ENCODE data around the gene SLCO4A1. TPM values are rescaled to one million over a fixed set of nuclear protein-coding genes. Genes with fewer than 3 reads are reported as not detected.

Gene SLCO4A1
- total and polyA plus RNA-seq, 2 donors (not counting 1 experiment from before 2014, with no cell fraction given): 2.1 to 79.5 TPM

DNA sequence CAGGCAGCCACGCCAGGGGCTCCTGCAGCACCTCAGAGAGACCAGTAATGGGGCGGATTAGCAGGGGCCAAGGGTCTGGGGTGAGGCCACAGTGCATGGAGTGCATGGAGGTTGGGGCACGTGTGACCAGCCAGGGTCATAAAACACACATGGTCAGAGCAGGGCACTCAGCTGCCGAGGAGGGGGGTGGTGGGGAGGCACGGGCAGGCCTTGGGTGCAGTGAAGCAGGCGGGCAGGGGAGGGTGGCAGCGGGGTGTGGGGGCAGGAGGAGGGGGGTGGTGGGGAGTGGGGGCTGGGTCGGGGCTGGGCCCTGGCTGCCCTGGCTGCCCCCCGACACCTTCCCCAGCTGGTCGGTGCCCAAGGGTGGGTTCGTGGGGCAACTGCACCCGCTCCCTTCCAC is 42.7 kb downstream of the SLCO4A1 start:
- peaks cover 3% of the 10 kb centered on the region for H3K9me3 Mint-ChIP-seq (ENCODE audit: insufficient read depth)
- ATAC-seq (ENCODE audit: low read depth) (no peak), DNase-seq (no peak)
- WGBS (ENCODE audit: insufficient coverage): 93% methylated on average over 6 of the region's 12 CpGs
- H3K27ac Mint-ChIP-seq: no peak overlapping the region
- no peaks in the 10 kb centered on the region for H3K36me3 ChIP-seq (replicated peaks in 1 of 2; ENCODE audit: control extremely low read depth in 1 of 2, control insufficient read depth in 1 of 2, extremely low read depth in 1 of 2, insufficient read depth in 2 of 2, low read length in 1 of 2)
- H3K4me1 Mint-ChIP-seq: peaks cover 7% of the 10 kb centered on the region
- peaks cover 6 to 10% of the 10 kb centered on the region in 2 donors for H3K4me1 ChIP-seq (ENCODE audit: control insufficient read depth in 2 of 2, insufficient read depth in 2 of 2, low read length in 2 of 2)
- no peaks in the 10 kb centered on the region for H4K20me1 ChIP-seq (ENCODE audit: control insufficient read depth, insufficient read depth, low read length, poor library complexity, severe bottlenecking)
- H2AFZ ChIP-seq (ENCODE audit: insufficient read depth, low read depth, low read length, poor library complexity, severe bottlenecking): no peak overlapping the region
- no peaks in the 10 kb centered on the region for H3K79me2 ChIP-seq (ENCODE audit: control insufficient read depth, insufficient read depth, low read length)
- POLR2A ChIA-PET: no interaction called here
- CTCF ChIA-PET: interaction anchor here (1.4 kb wide), 1 partner anchor 68 kb away, joined by 4 read pairs; no protein-coding TSS in a partner anchor
- H3K27ac ChIP-seq (ENCODE audit: low read length in 2 of 2): no peak overlapping the region
- H3K4me3 Mint-ChIP-seq: no peak overlapping the region
- no peak overlapping the region for H3K4me3 ChIP-seq (ENCODE audit: control extremely low read depth in 1 of 5, extremely low read depth in 1 of 5, insufficient read depth in 1 of 5, low read depth in 2 of 5, low read length in 4 of 5)
- peaks cover 0 to 9% (median 3%) of the 10 kb centered on the region in 4 experiments for H3K27me3 ChIP-seq (replicated peaks in 1 of 4; ENCODE audit: control extremely low read depth in 1 of 4, control insufficient read depth in 3 of 4, insufficient read depth in 4 of 4, low read length in 3 of 4)
- H3K27me3 Mint-ChIP-seq: peaks cover 14% of the 10 kb centered on the region
- peaks cover 0 to 2% (median 0%) of the 10 kb centered on the region in 3 donors for H3K9me3 ChIP-seq (ENCODE audit: control extremely low read depth in 1 of 3, control insufficient read depth in 2 of 3, insufficient read depth in 1 of 3, low read length in 2 of 3)
- H3K9ac ChIP-seq (ENCODE audit: low read length): no peak overlapping the region
- TF ChIP-seq EZH2 (IDR thresholded peaks at IDR 0.05; ENCODE audit: borderline replicate concordance, insufficient read depth, low read depth, low read length, poor library complexity, severe bottlenecking): no peak
- TF ChIP-seq, protein P1, sequence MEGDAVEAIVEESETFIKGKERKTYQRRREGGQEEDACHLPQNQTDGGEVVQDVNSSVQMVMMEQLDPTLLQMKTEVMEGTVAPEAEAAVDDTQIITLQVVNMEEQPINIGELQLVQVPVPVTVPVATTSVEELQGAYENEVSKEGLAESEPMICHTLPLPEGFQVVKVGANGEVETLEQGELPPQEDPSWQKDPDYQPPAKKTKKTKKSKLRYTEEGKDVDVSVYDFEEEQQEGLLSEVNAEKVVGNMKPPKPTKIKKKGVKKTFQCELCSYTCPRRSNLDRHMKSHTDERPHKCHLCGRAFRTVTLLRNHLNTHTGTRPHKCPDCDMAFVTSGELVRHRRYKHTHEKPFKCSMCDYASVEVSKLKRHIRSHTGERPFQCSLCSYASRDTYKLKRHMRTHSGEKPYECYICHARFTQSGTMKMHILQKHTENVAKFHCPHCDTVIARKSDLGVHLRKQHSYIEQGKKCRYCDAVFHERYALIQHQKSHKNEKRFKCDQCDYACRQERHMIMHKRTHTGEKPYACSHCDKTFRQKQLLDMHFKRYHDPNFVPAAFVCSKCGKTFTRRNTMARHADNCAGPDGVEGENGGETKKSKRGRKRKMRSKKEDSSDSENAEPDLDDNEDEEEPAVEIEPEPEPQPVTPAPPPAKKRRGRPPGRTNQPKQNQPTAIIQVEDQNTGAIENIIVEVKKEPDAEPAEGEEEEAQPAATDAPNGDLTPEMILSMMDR (IDR thresholded peaks at IDR 0.05): no peak
- H3K4me2 ChIP-seq (replicated peaks; ENCODE audit: low read depth, low read length, poor library complexity, severe bottlenecking): no peak overlapping the region
- intact Hi-C loops (cut with micrococcal nuclease): no loop called here

DNA sequence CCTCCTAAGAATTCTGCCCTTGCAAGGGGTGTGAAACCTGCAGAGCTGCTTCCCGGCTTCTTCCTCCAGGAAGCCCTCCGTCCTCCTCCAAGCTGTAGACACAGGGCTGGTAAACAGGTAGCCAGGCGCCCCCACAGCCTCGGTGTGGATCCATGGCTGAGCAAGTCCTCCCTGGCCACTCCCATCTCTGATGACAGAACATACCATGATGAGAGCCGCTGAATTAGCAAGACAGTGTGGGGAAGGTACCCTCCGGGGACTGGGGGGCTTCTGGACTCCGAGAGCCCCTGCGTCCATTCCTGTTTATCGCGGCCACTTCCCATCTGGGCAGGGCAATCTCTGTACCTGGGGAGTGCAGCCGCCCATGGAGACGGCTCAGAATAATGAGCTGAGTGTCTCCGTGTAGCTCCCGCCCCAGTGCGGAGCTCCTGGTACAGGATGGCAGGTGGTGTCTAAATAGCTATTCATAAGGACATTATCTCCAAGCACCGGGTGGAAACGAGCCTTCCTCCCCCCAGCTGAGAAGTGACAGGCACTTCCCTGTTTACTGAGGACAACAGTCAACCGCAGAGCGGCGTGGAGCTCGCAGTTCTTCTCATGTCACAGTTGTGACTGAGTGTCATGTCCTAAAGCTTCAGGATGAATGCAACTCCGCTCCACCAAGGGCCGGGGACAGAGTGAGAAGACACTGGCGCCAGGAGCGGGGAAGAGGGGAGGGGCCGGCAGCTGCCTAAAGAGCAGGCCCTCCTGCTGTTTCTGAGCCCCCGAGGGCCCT is 43.7 kb downstream of the SLCO4A1 start:
- Mint-ChIP-seq H3K4me1 (peaks cover 7% of the 10 kb centered on the region), H3K4me3 (peak overlapping the region; percentile 49), H3K27me3 (peaks cover 18% of the 10 kb centered on the region), H3K9me3 (ENCODE audit: insufficient read depth) (no peaks in the 10 kb centered on the region), H3K27ac (no peak overlapping the region)
- ATAC-seq (ENCODE audit: low read depth) (peak; percentile 49), DNase-seq (peak; percentile 43)
- Histone ChIP-seq H3K4me2 (replicated peaks; ENCODE audit: low read depth, low read length, poor library complexity, severe bottlenecking) (peak overlapping the region; percentile 37), H3K36me3 (replicated peaks in 1 of 2; ENCODE audit: control extremely low read depth in 1 of 2, control insufficient read depth in 1 of 2, extremely low read depth in 1 of 2, insufficient read depth in 2 of 2, low read length in 1 of 2) (no peaks in the 10 kb centered on the region), H3K4me3 (ENCODE audit: control extremely low read depth in 1 of 5, extremely low read depth in 1 of 5, insufficient read depth in 1 of 5, low read depth in 2 of 5, low read length in 4 of 5) (no peak overlapping the region), H4K20me1 (ENCODE audit: control insufficient read depth, insufficient read depth, low read length, poor library complexity, severe bottlenecking) (no peaks in the 10 kb centered on the region), H3K4me1 (ENCODE audit: control insufficient read depth in 2 of 2, insufficient read depth in 2 of 2, low read length in 2 of 2) (peaks cover 6 to 10% of the 10 kb centered on the region in 2 donors), H2AFZ (ENCODE audit: insufficient read depth, low read depth, low read length, poor library complexity, severe bottlenecking) (peak overlapping the region; percentile 46), H3K9ac (ENCODE audit: low read length) (no peak overlapping the region), H3K27ac (ENCODE audit: low read length in 2 of 2) (no peak overlapping the region), H3K9me3 (ENCODE audit: control extremely low read depth in 1 of 3, control insufficient read depth in 2 of 3, insufficient read depth in 1 of 3, low read length in 2 of 3) (no peaks in the 10 kb centered on the region), H3K79me2 (ENCODE audit: control insufficient read depth, insufficient read depth, low read length) (no peaks in the 10 kb centered on the region), H3K27me3 (replicated peaks in 1 of 4; ENCODE audit: control extremely low read depth in 1 of 4, control insufficient read depth in 3 of 4, insufficient read depth in 4 of 4, low read length in 3 of 4) (peaks cover 0 to 9% (median 3%) of the 10 kb centered on the region in 4 experiments)
- ChIA-PET CTCF (interaction anchor here (1.0 to 1.4 kb wide), 3 partner anchors 12 to 106 kb away, joined by 3 to 5 read pairs (median 4); no protein-coding TSS in a partner anchor), POLR2A (interaction anchor here (0.6 to 1.1 kb wide), 3 partner anchors 34 to 168 kb away, joined by 3 to 4 read pairs (median 4); no protein-coding TSS in a partner anchor)
- 12% methylated on average over 23 of the region's 27 CpGs for WGBS (ENCODE audit: insufficient coverage)
- no peak for TF ChIP-seq EZH2 (IDR thresholded peaks at IDR 0.05; ENCODE audit: borderline replicate concordance, insufficient read depth, low read depth, low read length, poor library complexity, severe bottlenecking)
- TF ChIP-seq, protein P1 (IDR thresholded peaks at IDR 0.05): no peak
- intact Hi-C loops (cut with micrococcal nuclease): no loop called here

All from B cell (primary cell).